GM13977 (cell line): ENCODE results near the gene SAP30BP.

Experiments
- DNase-seq: peaks from one replicate; pipeline ENCODE4 v3.0.0; 2012; ENCODE audit warnings: low spot score
- CTCF ChIP-seq: IDR thresholded peaks from 2 replicates; pipeline ENCODE4 v1.5.1; 2012; ENCODE audit warnings: mild to moderate bottlenecking, control low read depth; ENCODE audit not compliant: insufficient read depth; ENCODE audit errors: extremely low read depth, missing control alignments
- in situ Hi-C: fragments of 300-500 bp; cut with MboI; formaldehyde crosslinking; loops from one replicate; pipeline ENCODE4 v1.12.0; 2022; ENCODE audit warnings: low sequenced_read_pairs, low pct_unique_long_range_greater_than_20kb, mixed read lengths, inconsistent platforms; ENCODE audit not compliant: unreplicated experiment

SAP30BP gene

GRCh38 chr17:75703591-75703990, 36.5 kb downstream of the SAP30BP start:
- in situ Hi-C loops: no loop called here
- DNase-seq: no peak
- TF ChIP-seq CTCF: no peak

GRCh38 chr17:75704963-75705875, 38.1 kb downstream of the SAP30BP start:
- no peak for TF ChIP-seq CTCF
- in situ Hi-C loops: no loop called here
- DNase-seq: no peak

GRCh38 chr17:75706042-75706728, 39.0 kb downstream of the SAP30BP start:
- no peak for DNase-seq
- in situ Hi-C loops: no loop called here
- no peak for TF ChIP-seq CTCF

- no peak for TF ChIP-seq CTCF
- in situ Hi-C loops: no loop called here
- DNase-seq: no peak
Observed at GRCh38 chr17:75707079-75707571, 40.0 kb downstream of the SAP30BP start.

- TF ChIP-seq CTCF: no peak
- no peak for DNase-seq
- in situ Hi-C loops: no loop called here
Observed at GRCh38 chr17:75712446-75712845, 45.3 kb downstream of the SAP30BP start.

- DNase-seq: no peak
- TF ChIP-seq CTCF: no peak
- in situ Hi-C loops: no loop called here
Observed at GRCh38 chr17:75719732-75720131, 52.6 kb downstream of the SAP30BP start.
